SK-N-MC (cell line): ENCODE data around the gene NDUFS3.

ENCODE experiments used
- EZH2 ChIP-seq: fragments of 200-600 bp; sonication (generic); IDR thresholded peaks from one replicate; pipeline ENCODE4 v1.6.1; 2017; ENCODE audit warnings: antibody characterized with exemption
- POLR2AphosphoS5 ChIP-seq: IDR thresholded peaks from 2 replicates; pipeline ENCODE4 v1.6.1; 2012; ENCODE audit warnings: mild to moderate bottlenecking, low read depth, low read length, borderline replicate concordance

DNA sequence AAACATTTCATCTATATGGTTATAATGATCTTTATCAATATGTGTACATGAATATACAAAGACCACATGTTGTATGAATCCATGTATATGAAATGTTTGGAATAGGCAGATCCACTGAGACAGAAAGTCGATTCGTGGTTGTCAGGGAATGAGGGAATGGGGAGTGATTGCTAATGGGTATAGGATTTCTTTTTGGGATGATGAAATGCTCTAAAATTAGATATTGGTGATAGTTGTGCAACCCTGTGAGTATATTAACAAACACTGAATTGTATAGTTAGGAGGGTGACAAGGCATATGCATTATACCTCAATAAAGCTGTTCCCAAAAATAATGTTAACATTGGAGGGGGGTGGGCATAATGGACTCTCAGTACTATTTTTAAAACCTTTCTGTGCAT lies 18.4 kb upstream of the NDUFS3 start:
- TF ChIP-seq POLR2AphosphoS5 (no peak), EZH2 (no peak)
